Endometrium (tissue), 2 donors: ENCODE data around the gene ABHD2.

Experiments
- FAIRE-seq: peaks from 2 replicates; lab custom pipeline; 2012; peaks lifted over from hg19 to GRCh38; lab: Jason Lieb, UNC
- donor health status: control.
- donor health status: control.

ABHD2 gene

DNA sequence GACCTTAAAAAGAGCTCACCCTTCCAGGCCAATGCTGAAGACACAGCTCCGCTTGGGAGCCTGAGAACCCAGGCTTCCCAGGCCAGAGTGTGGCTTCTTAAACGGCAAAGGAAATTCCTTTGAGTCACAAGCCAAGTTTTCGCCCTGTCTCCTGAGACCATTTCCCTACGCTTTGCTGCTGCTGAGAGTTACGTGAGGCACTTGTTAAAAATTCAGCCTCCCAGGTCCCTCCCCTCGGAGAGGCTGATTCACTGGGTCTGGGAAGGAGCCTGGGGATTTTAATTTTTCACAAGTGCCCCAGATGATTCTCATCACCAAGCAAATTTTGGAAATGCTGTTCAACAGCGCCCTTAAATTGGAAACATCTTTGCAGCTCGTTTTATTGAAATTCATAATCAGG is 107.6 kb downstream of the ABHD2 start:
- FAIRE-seq = no peak

DNA sequence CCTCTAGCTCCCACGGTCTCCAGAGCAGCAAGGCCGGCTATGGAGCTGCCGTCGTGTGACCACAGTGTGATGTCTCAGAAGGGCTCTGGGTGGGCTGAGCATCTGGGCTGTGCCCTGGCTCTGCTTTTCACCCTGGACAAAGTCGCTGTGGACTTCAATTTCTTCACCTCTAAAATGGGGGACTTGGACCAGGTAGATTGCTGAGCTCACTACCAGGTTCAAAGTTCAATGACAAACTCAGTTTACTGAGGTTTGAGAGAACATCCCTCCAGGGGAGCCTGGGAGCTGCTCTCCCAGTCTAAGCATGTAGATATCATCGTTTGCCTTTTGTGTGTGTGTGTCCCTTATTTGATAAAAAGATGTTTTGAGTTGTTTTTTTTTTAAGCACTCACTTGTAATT is 108.0 kb downstream of the ABHD2 start:
- no peak for FAIRE-seq

DNA sequence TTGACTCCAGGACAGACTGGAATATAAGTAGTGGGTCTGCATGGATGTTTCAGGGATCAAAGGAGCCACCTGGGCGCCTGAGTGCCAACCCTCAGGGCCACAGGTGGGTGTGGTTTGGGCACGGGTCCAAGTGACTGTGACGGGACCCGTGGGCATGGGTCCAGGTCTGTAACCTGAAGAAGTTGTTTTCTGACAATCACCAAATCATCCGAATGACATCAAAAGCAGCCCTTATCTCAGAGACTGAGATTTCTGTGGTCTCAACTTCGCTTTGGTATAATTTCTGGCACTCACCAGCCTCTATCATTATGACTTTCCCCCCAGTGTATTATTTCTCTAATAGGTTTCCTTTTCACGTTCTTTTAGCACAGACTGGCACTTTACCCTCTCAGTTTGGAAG is 108.7 kb downstream of the ABHD2 start:
- no peak for FAIRE-seq

DNA sequence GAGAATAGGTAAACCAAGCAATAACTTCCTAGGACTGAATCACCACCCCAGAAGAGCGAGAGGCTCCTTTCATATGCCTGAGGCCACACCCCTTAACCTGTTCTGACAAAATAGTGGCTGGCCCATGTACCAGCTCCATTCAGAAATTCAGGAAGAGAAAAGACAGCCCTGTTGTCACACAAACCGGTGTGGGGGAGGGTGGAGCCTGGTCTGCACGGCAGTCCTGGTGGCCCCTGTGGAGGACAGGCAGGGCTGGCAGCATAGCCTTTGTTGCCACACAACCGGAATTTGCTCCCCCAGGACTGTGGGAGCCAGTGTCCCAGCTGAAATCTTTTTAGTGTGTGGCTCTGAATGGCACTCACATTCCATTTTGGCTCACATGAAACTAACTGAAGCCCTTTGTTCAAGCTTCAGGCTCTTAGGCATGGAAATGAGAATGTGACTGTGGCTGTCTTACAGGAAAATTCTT is 109.3 kb downstream of the ABHD2 start:
- no peak for FAIRE-seq

DNA sequence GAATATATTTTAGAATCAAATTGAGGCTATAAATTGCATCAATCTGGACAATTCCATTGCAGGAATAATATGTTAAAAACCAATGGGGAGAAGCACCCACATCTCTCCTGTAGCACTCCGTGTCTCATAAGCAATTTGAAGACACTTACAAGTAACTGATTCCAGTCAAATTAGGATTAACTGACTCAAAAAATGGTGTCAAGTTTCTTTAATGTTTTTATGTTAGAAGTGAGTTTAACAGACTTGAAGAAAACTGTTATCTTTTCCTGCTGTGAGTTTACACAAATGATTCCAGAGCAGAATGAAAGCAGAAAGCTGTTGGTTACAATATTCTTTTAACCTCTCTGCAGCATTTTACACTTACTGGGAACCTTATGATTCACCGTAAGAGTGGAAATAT is 109.9 kb downstream of the ABHD2 start:
- no peak for FAIRE-seq

DNA sequence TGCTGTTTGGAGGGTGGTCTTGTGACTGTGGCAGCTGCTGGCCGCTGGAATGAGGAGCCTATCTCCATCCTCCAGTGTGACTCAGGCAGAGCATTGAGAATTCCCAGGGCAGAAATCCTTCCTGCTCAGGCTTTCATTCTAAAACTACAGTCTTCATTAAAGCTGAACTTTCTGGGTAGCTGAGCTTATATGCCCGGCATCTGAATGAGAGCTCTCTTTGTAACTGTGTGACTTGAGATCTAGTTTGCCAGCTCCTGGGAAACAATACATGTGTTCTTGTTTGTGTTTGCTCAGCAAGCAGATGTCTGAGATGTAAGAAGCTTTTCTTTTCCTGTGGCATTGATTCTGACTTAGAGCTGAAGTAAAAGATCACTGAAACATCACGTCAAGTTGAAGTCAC is 110.7 kb downstream of the ABHD2 start:
- no peak for FAIRE-seq

DNA sequence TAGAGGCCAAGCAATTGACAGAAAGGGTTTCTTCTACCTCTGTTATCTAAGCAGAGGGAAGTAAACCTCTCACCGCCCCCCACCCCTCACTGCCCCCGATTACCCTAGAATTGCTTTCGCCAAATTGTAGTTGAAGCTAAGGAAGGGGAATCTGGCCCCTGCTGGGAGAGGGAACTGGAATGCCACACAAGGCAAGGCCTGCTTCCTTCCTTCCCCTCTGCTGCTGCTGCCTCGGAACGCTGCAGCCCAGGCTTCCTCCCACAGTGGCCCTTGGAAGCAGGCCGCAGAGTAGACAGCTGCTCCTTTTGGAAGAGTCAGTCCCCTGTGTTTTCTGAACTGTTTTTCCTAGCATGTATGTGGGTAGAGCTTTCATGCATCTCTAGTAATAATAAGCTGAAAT is 111.5 kb downstream of the ABHD2 start:
- FAIRE-seq = no peak

DNA sequence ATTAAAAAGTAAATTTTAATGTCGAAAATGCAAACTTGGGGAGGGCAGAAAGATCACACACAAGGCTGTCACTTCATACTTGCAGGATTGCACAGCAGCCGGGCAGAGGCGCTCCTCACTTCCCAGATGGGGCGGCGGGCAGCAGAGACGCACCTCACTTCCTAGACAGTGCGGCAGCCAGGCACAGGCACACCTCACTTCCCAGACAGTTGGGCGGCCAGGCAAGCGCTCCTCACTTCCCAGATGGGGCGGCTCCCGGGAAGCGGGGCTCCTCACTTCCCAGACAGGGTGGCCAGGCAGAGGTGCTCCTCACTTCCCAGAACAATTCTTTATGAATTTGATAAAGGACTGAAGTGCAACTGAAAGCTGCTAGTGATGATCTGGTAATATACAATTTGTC is 111.9 kb downstream of the ABHD2 start:
- FAIRE-seq = no peak

DNA sequence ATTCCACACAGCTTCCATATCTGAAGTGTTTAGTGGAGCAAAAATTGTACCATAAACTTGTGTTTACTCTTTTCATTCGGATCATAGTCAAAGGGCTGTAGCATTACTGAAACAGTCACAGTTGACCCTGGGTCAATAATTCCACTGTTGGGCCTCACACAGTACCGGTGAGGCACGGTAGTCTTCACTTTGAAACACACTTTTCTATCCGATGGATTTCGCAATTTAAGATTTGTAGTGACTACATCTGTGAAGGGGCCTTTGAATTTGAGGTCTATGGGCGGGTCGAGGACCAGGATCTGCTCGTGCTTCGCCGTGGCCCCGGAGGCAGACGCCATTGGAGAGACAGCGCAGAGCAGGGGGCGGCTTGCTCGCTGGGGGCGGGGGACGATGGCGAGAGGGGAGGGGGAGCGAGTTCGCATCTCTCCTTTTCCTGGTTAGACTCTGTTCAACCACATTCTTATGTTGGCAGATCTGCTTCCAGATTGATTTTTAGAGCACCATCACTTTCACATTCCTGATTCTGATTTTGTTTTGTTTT is 113.3 kb downstream of the ABHD2 start:
- no peak for FAIRE-seq

DNA sequence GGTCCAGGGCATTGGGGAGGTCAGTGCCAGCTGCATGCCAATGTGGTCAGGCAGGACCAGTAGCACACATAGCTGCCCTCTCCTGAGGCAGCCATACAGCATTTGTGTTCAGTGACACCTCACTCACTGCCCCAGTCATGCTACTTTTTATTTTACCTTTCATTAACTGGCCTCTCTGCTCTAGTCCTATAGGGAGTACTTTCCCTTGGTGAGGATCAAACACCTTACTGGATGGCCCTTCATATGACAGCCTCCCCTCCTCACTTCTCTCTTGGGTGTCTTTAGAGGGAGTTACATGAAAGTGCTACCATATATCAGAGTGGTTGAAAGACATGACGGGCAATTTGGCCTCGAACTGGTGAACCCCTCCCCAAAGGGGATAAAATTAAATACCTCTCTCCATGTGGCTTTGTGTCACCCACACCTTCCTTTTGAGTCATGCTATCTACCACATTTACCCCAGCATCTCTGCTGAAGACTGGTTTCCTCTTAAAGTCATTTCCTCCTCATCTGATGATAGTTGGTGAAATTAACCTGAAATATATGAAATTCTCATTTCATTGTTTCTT is 115.5 kb downstream of the ABHD2 start:
- no peak for FAIRE-seq

DNA sequence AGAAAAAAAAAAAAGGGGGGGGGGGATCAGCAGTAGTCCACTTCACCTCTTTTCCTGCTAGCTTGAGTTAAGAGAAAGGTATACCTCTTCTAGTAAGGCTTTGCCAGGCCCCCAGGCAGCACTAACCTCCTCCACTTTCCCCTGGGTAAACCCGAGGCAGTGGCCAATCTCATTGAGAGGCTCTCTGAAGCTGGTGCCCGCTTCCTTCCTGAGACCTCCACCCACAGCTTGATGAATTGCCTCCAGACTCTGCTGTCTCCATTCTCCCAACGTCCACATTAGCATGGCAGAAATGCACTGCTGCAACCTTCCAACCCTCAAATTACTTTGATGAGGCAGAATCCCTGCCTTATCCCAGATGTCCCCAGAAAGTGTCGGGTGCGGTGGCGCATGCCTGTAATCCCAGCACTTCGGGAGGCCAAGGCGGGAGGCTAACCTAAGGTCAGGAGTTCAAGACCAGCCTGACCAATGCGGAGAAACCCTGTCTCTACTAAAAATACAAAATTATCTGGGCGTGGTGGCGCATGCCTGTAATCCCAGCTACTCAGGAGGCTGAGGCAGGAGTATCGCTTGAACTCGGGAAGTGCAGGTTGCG is 117.8 kb downstream of the ABHD2 start:
- no peak for FAIRE-seq

DNA sequence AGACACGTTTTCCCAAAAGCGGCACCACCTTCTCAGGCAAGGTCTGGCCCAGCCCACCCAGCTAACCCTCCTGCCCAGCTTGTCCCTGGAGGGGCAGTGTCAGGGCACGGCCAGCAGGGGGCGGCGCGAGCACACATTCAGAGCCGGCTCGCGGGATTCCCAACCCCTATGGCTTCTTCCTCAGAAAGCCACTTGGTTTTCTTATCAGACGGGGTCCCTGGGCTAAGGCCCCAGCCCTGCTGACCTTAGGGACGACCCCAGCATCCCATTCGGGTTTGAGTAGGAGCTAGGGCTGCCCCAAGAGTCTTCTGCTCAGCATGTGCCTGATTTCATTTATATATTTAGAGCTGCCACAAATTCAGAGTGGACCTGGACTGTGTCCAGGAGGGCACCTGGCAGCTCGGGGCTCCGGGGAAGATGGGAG is 118.7 kb downstream of the ABHD2 start:
- no peak for FAIRE-seq

DNA sequence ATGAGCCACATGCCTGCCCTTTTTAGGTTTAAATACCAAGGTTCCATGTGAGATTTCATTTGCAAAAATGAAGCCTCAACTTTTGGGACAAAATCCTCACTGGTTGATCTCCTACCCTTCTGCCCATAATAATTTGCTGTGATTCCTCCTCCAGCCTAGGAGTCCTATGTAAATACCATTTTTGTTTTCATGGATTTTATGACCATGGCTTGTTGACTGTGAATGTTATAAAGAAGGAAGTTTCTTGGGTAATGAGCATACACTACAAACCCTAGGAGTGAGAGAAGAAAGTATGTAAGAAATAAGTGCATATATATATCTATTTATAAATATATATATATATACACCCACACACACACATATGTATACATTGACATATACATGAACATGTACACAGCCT is 120.0 kb downstream of the ABHD2 start:
- FAIRE-seq = no peak

DNA sequence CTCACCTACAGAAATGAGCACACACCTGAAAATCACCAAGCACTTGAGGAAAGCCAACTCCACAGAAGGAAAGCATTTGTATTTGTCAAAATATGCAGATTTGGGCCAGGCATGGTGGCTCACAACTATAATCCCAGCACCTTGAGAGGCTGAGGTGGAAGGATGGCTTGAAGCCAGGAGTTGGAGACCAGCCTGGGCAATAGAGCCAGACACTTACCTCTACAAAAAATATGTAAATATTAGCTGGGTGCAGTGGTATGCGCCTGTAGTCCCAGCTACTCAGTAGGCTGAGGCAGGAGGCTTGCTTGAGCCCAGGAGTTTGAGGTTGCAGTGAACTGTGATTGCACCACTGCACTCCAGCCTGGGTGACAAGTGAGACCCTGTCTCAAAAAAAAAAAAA is 120.8 kb downstream of the ABHD2 start:
- no peak for FAIRE-seq

DNA sequence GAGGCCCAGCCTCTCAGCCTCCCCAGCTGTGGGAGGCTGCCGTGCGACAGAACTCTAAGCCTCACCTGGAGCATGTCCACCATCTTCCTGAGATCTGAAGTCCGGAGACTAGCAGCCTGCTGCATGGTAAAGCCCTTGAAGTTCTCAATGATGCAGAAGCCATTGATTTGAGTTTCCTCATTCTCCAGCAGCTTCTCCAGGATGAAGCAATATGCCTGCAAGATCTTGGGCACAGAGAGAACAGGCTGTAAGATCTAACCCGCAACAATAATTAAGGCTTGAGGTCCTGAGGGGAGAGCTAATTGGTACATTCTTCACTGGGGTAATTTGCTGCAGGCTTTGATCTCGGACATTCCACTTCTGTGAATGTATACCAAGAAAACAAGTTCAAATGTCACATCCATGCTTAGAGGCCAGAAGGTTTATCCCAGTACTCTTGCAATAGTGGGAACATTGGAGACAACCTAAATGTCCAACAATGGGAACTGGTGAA is 123.5 kb downstream of the ABHD2 start:
- no peak for FAIRE-seq

DNA sequence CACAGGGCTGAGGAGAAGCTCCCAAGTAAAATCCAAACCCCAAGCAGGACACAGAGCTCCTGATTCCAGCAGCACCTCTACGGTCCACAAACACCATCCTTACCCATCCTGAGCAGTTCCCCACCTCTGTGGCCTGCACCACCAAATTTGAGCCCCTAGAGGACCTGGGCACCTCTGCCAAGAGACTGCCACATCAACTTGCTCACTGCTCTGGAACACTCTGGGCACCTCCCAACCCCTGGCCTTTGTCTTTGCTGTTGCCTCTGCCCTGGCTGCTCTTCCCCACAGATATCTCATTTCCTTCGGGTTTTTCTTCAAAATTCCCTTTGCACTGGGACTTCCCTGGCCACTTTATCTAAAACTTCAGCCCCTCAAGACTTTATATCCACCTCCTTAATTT is 127.4 kb downstream of the ABHD2 start:
- FAIRE-seq = no peak

DNA sequence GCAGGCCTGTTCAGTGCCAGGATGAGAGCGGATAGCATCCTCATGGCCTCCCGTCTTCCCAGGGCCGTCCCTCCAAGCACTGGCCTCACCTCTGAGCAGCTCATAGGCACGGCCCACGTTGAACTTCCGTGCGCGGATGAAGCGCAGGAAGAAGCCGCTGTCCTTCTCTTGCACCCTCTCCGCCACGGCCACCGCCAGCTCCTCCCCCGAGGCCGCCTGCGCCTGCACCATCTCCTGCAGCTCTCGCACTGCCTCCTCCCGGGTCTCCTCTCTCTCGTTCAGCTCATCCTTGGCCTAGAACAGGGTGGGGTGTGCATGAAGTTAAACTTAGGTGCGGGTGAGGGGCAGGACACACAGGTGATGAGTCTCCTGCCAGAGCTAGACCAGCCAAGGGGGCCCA is 128.8 kb downstream of the ABHD2 start:
- no peak for FAIRE-seq

DNA sequence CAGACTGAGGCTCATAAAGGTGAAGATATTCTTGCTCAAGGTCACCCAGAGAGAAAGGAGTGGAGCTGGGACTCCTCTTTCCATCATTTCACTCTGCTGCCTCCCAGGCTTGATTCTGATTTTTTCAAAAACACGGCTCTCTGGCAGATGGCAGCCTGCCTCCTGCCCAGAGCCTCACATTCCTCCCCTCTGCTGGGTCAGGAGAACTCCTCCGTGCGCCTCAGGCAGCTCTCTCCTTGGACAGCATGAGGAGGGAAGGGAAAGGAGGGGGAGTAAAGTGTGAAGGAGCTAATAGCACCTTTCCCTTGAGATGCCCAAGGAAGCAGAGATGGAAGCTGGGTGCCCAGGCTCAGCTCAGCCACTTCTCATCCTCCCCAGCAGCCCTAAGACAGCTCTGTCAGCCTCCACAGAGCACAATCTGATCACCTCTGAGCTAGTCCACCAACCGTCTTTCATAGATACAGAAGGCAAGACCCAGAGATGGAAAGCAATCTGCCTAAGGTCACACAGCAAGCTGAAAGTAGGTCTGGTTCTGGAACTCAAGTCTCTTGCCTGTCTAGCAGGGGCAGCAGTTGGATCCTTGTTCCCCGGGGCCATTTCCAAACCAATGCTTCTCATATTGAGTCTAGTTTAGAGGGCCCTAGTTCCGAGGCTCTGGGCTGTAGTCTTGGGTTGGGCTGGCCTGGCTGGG is 129.6 kb downstream of the ABHD2 start:
- no peak for FAIRE-seq

DNA sequence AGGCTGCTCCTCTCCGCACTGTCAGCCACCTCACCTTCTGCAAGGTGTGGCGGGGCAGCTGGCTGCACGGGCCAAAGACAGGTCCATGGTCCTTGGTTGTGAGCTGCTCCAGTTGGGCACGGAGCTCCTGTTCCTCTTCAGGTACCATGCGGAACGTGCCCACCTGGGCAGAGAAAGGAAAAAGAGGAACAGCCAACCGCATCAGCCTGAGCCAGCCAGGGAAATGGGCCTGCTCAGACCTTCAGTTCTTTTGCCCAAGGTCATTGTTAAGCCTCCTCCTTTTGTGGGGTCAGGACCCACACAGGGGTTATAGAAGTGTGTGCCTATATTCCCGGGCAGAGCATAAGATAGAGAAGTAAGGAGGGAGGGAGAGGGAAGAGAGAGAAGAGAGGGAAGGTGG is 130.3 kb downstream of the ABHD2 start:
- FAIRE-seq = no peak

DNA sequence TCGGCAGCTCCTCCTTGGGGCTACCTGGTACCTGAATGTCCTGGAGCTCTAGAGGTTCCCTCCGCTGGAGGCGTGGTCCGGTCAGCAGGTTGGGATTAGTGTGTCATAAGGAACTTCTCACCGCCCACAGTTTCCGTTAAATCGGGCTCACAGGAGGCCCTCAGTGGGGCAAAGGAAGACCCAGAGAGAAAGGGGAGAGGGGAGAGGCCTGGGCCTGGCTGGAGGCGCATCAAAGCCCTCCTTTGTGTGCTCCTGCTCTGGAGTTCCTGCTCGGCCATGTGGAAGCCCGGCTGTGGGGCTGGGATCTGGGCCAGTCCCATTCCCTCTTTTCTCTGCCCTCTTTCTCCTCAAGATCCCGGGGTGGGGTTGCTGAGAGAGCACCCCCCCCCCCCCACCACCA is 133.3 kb downstream of the ABHD2 start, which contains the start of gene RLBP1:
Gene RLBP1, minus strand, starts transcription at position 37 of the 400 bp plus-strand sequence. CDS start 2,604 bp downstream, outside the sequence.
- FAIRE-seq = no peak

DNA sequence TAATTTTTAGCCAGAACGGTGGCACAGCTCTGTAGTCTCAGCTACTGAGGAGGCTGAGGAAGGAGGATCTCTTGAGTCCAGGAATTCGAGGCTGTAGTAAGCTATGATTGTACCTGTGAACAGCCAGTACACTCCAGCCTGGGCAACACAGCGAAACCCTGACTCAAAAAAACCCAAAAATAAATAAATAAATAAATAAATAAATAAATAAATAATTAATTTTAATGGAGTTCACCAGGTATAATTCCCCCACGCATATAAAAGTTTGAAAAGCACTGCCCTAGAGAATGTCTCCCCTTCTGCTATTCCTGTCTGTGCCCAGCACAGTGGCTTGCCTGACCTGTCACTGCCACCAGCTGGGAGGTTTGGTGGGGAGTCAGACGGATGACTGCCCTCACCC is 137.3 kb downstream of the ABHD2 start:
- FAIRE-seq = no peak

DNA sequence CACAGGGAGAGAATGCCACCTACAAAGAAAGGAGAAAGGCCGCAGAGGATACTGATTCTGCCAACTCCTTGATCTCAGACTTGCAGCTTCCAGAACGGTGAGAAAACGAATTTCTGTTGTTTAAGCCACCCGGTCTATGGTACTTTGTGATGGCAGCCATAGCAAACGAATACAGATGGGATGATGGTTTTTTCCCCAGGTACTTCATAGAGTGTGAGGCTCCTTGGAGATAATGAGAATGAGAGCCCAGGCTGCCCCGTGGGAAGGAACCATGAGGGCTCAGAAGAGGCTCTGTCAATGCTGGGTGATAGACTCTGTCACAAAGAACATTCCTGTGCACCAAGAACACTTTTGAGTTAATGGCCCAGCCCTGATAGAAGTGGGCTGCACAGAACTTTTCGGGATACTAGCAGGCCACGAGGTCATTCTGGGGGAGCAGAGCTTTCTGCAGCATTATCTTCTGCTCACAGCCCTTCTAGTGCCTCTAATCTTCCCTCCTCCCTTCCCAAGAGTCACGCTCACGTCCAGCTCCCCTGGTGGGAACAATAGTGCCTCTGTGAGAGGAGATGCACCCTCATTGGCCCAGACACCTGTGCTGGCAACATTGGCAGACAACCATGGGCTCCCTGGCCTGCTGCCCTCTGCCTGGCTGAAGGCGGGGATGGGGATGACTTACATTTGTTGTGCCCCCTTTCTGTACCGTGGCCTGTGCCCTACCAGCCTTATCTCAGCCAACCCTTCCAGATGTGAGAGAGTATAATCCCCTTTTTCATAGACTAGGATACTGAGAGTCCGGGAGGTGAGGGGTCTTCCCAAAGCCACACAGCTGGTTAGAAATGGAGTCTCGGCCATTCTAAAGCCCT is 138.3 kb downstream of the ABHD2 start:
- FAIRE-seq = no peak
